SK-N-SH (cell line): Measurements from ENCODE around the gene HTRA3. TPM values are rescaled to one million over a fixed set of nuclear protein-coding genes. Genes with fewer than 3 reads are reported as not detected.

Source experiments
- CTCF ChIA-PET: fragments of 300-600, 350-600 bp; formaldehyde crosslinking; extraction: SDS; loops from one replicate; lab custom pipeline; 2021; lab: Yijun Ruan, JAX
- POLR2A ChIA-PET: fragments of 350-600 bp; sonication (Branson Sonifier 250); formaldehyde crosslinking; extraction: SDS; loops from one replicate; lab custom pipeline; 2020; ENCODE audit warnings: antibody characterized with exemption, inconsistent platforms; lab: Yijun Ruan, JAX
- DNase-seq: peaks from one replicate; pipeline ENCODE4 v3.0.0; 2012
- H2AFZ ChIP-seq: fragments of 200-600 bp; sonication (generic); 2 replicates; pipeline ENCODE4 v1.8.1; 2016; ENCODE audit warnings: antibody characterized with exemption, mild to moderate bottlenecking, low read depth
- H3F3A ChIP-seq: fragments of 200-600 bp; sonication (generic); replicated peaks from 2 replicates; pipeline ENCODE3; 2016; ENCODE audit warnings: antibody characterized with exemption, mild to moderate bottlenecking; ENCODE audit not compliant: insufficient read depth
- H3K27ac ChIP-seq, 2 experiments: fragments of 200-500 bp in 1 of 2; fragments of 200-600 bp in 1 of 2; sonication (Bioruptor generic) in 1 of 2; sonication (generic), shearing (Covaris generic) in 1 of 2; 2 replicates each; pipeline versions ENCODE4 v1.5.1 to v1.6.1; 2014 to 2016; ENCODE audit warnings: low read depth in 2 of 2, inconsistent platforms in 1 of 2, low read length in 1 of 2, mild to moderate bottlenecking in 1 of 2, mixed read lengths in 1 of 2
- H3K27me3 ChIP-seq: fragments of 200-600 bp; sonication (generic), shearing (Covaris generic); 2 replicates; pipeline ENCODE4 v1.6.1; 2016; ENCODE audit warnings: mixed run types; ENCODE audit not compliant: insufficient read depth
- H3K36me3 ChIP-seq, 2 experiments: fragments of 200-500 bp in 1 of 2; fragments of 200-600 bp in 1 of 2; sonication (Bioruptor generic) in 1 of 2; sonication (generic) in 1 of 2; replicated peaks in 1 of 2; 2 replicates each; pipeline versions ENCODE3 to v1.5.1; 2014 to 2016; ENCODE audit warnings: low read length in 1 of 2, mild to moderate bottlenecking in 1 of 2; ENCODE audit not compliant: insufficient read depth in 2 of 2, control insufficient read depth in 1 of 2
- H3K4me1 ChIP-seq, 2 experiments: fragments of 200-500 bp in 1 of 2; fragments of 200-600 bp in 1 of 2; sonication (Bioruptor generic) in 1 of 2; sonication (generic), shearing (Covaris generic) in 1 of 2; 2 replicates each; pipeline versions ENCODE4 v1.5.1 to v1.6.1; 2014 to 2016; ENCODE audit warnings: low read depth in 1 of 2, low read length in 1 of 2, mixed run types in 1 of 2; ENCODE audit not compliant: insufficient read depth in 2 of 2, control insufficient read depth in 1 of 2
- H3K4me2 ChIP-seq: fragments of 200-600 bp; sonication (generic), shearing (Covaris generic); 2 replicates; pipeline ENCODE4 v1.6.1; 2017; ENCODE audit warnings: mixed run types
- H3K4me3 ChIP-seq, 2 experiments: fragments of 200-500 bp in 1 of 2; fragments of 200-600 bp in 1 of 2; sonication (Bioruptor generic) in 1 of 2; sonication (generic), shearing (Covaris generic) in 1 of 2; 2 replicates each; pipeline versions ENCODE4 v1.5.1 to v1.8.1; 2014 to 2016; ENCODE audit warnings: low read depth in 2 of 2, inconsistent platforms in 1 of 2, low read length in 1 of 2, mild to moderate bottlenecking in 1 of 2, mixed read lengths in 1 of 2, moderate library complexity in 1 of 2
- H3K79me2 ChIP-seq: fragments of 200-600 bp; sonication (generic); 2 replicates; pipeline ENCODE4 v1.8.1; 2017; ENCODE audit warnings: mild to moderate bottlenecking; ENCODE audit not compliant: insufficient read depth
- H3K9ac ChIP-seq: fragments of 200-600 bp; sonication (generic); 2 replicates; pipeline ENCODE4 v1.6.1; 2017; ENCODE audit warnings: mixed run types
- H3K9me2 ChIP-seq: fragments of 200-600 bp; sonication (generic); 2 replicates; pipeline ENCODE4 v1.6.1; 2017; ENCODE audit warnings: mixed run types
- H3K9me3 ChIP-seq: fragments of 200-600 bp; sonication (generic); 2 replicates; pipeline ENCODE4 v1.6.1; 2017; ENCODE audit warnings: mixed run types, mild to moderate bottlenecking, moderate library complexity
- H4K20me1 ChIP-seq: fragments of 200-600 bp; sonication (generic); 2 replicates; pipeline ENCODE4 v1.6.1; 2017; ENCODE audit warnings: mild to moderate bottlenecking, mixed run types; ENCODE audit not compliant: insufficient read depth
- CHD2 ChIP-seq: fragments of 150-350 bp; IDR thresholded peaks from 2 replicates; pipeline ENCODE4 v1.6.1; 2018; ENCODE audit warnings: low read length; ENCODE audit not compliant: partially characterized antibody
- FOSL2 ChIP-seq: IDR thresholded peaks from 2 replicates; pipeline ENCODE4 v1.4.0; 2012; ENCODE audit warnings: low read depth, mild to moderate bottlenecking, moderate library complexity, borderline replicate concordance
- FOXM1 ChIP-seq: IDR thresholded peaks from 2 replicates; pipeline ENCODE4 v1.4.0; 2012; ENCODE audit warnings: low read depth, mild to moderate bottlenecking
- GABPA ChIP-seq: IDR thresholded peaks from 2 replicates; pipeline ENCODE4 v1.4.0; 2012; ENCODE audit warnings: low read depth, mild to moderate bottlenecking
- GATA2 ChIP-seq: sonication (generic); formaldehyde crosslinking; IDR thresholded peaks from 2 replicates; pipeline ENCODE4 v1.5.0; 2020; ENCODE audit warnings: mild to moderate bottlenecking, missing genetic modification reagents
- JUND ChIP-seq: IDR thresholded peaks from 2 replicates; pipeline ENCODE4 v1.4.0; 2012
- NFIC ChIP-seq: IDR thresholded peaks from 2 replicates; pipeline ENCODE4 v1.4.0; 2012; ENCODE audit warnings: borderline replicate concordance
- RCOR1 ChIP-seq: fragments of 150-350 bp; IDR thresholded peaks from 2 replicates; pipeline ENCODE4 v1.6.1; 2017; ENCODE audit warnings: antibody characterized with exemption, low read length
- RFX5 ChIP-seq: IDR thresholded peaks from 2 replicates; pipeline ENCODE4 v1.6.1; 2012; ENCODE audit warnings: mild to moderate bottlenecking, improper control_type of control experiment, low read length
- RXRA ChIP-seq: IDR thresholded peaks from 2 replicates; pipeline ENCODE4 v1.4.0; 2012; ENCODE audit warnings: low read depth, mild to moderate bottlenecking, borderline replicate concordance
- SIN3A ChIP-seq: IDR thresholded peaks from 2 replicates; pipeline ENCODE4 v1.6.1; 2012; ENCODE audit warnings: low read depth, mild to moderate bottlenecking, low read length, moderate library complexity, borderline replicate concordance
- SMC3 ChIP-seq: IDR thresholded peaks from 2 replicates; pipeline ENCODE4 v1.6.1; 2012; ENCODE audit warnings: low read depth, low read length, improper control_type of control experiment
- TAF1 ChIP-seq: IDR thresholded peaks from 2 replicates; pipeline ENCODE4 v1.6.1; 2012; ENCODE audit warnings: low read depth, mild to moderate bottlenecking, low read length, moderate library complexity, borderline replicate concordance
- TCF12 ChIP-seq: IDR thresholded peaks from 2 replicates; pipeline ENCODE4 v1.4.0; 2012
- WGBS: methylation state at CpG from one replicate; pipeline ENCODE4 v1.1.6; 2017; ENCODE audit warnings: low lambda C conversion rate; 5-methylcytosine and 5-hydroxymethylcytosine counted together
- polyA plus RNA-seq, 3 experiments: library from polyadenylated mRNA; depleted of rRNA; stranded (reverse); fragments of >200 nt; gene quantifications; 2 replicates each; pipeline ENCODE4 v1.2.3, GENCODE V29; 2012
- TF ChIP-seq, protein P1 (sequence below): fragments of 150-350 bp; IDR thresholded peaks from 2 replicates; pipeline ENCODE4 v1.6.1; 2017; ENCODE audit warnings: antibody characterized with exemption, low read length, low read depth, borderline replicate concordance
- TF ChIP-seq, protein P2 (sequence below): IDR thresholded peaks from 2 replicates; pipeline ENCODE4 v1.4.0; 2012; ENCODE audit warnings: low read depth, borderline replicate concordance
- TF ChIP-seq, protein P3 (sequence below): fragments of 150-350 bp; IDR thresholded peaks from 2 replicates; pipeline ENCODE4 v1.6.1; 2016; ENCODE audit warnings: mild to moderate bottlenecking, low read depth, low read length
- TF ChIP-seq, protein P4 (sequence below): IDR thresholded peaks from 2 replicates; pipeline ENCODE4 v1.4.0; 2012; ENCODE audit warnings: low read depth

The HTRA3 gene
- polyA plus RNA-seq, 1 of the 3 experiments (the other 2 are of a cell fraction), result 0.05 TPM

DNA sequence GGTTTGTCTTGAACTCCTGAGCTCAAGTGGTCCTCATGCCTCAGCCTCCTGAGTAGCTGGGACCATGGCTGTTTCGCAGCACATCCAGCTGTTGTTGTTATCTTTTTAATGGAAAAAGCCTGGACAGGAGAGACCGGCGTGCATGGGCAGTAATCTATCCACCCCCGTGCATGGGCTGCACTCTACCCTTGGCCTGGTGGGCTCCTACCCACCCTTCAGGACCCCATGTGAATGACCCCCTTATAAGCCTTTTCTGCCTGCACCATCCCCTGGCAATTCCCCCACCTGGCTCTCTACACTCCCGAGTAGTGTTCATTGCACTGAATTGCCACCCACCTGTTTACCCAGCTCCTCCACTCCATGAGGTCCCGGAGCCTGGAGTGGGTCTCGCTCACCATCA, 18.9 kb upstream of the HTRA3 start:
- CTCF ChIA-PET, result interaction anchor here (0.7 to 3.2 kb wide), 5 partner anchors 9 to 160 kb away, joined by 3 to 12 read pairs (median 4); no protein-coding TSS in a partner anchor
- 68% methylated on average over 7 of the region's 7 CpGs for WGBS
- Histone ChIP-seq H3K4me1 (peaks cover 0 to 7% of the 10 kb centered on the region in 2 experiments; a peak in 1 of 4 replicates), H2AFZ (no peak overlapping the region), H3K27me3 (no peaks in the 10 kb centered on the region), H3K36me3 (no peaks in the 10 kb centered on the region), H3K79me2 (no peaks in the 10 kb centered on the region), H3K4me3 (no peak overlapping the region), H3F3A (no peaks in the 10 kb centered on the region), H3K9ac (no peak overlapping the region), H4K20me1 (no peaks in the 10 kb centered on the region), H3K4me2 (no peak overlapping the region), H3K27ac (no peak overlapping the region), H3K9me2 (no peaks in the 10 kb centered on the region), H3K9me3 (no peaks in the 10 kb centered on the region)
- DNase-seq, result no peak
- no peak for TF ChIP-seq GATA2
- TF ChIP-seq, protein P1, sequence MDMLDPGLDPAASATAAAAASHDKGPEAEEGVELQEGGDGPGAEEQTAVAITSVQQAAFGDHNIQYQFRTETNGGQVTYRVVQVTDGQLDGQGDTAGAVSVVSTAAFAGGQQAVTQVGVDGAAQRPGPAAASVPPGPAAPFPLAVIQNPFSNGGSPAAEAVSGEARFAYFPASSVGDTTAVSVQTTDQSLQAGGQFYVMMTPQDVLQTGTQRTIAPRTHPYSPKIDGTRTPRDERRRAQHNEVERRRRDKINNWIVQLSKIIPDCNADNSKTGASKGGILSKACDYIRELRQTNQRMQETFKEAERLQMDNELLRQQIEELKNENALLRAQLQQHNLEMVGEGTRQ, result no peak
- no peak for TF ChIP-seq FOXM1
- no peak for TF ChIP-seq TAF1
- TF ChIP-seq, protein P2, sequence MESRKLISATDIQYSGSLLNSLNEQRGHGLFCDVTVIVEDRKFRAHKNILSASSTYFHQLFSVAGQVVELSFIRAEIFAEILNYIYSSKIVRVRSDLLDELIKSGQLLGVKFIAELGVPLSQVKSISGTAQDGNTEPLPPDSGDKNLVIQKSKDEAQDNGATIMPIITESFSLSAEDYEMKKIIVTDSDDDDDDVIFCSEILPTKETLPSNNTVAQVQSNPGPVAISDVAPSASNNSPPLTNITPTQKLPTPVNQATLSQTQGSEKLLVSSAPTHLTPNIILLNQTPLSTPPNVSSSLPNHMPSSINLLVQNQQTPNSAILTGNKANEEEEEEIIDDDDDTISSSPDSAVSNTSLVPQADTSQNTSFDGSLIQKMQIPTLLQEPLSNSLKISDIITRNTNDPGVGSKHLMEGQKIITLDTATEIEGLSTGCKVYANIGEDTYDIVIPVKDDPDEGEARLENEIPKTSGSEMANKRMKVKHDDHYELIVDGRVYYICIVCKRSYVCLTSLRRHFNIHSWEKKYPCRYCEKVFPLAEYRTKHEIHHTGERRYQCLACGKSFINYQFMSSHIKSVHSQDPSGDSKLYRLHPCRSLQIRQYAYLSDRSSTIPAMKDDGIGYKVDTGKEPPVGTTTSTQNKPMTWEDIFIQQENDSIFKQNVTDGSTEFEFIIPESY, result no peak
- no peak for TF ChIP-seq NFIC
- no peak for TF ChIP-seq GABPA
- no peak for TF ChIP-seq SMC3
- no peak for TF ChIP-seq RXRA
- no peak for TF ChIP-seq RFX5
- no peak for TF ChIP-seq SIN3A
- TF ChIP-seq RCOR1, result no peak
- no peak for TF ChIP-seq JUND
- TF ChIP-seq, protein P3, sequence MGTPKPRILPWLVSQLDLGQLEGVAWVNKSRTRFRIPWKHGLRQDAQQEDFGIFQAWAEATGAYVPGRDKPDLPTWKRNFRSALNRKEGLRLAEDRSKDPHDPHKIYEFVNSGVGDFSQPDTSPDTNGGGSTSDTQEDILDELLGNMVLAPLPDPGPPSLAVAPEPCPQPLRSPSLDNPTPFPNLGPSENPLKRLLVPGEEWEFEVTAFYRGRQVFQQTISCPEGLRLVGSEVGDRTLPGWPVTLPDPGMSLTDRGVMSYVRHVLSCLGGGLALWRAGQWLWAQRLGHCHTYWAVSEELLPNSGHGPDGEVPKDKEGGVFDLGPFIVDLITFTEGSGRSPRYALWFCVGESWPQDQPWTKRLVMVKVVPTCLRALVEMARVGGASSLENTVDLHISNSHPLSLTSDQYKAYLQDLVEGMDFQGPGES, result no peak
- TF ChIP-seq CHD2, result no peak
- TF ChIP-seq TCF12, result no peak
- no peak for TF ChIP-seq FOSL2
- TF ChIP-seq, protein P4, sequence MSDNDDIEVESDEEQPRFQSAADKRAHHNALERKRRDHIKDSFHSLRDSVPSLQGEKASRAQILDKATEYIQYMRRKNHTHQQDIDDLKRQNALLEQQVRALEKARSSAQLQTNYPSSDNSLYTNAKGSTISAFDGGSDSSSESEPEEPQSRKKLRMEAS, result no peak
- POLR2A ChIA-PET, result no interaction called here
